GM19438 (cell line): Measurements from ENCODE around the gene ECEL1.

ENCODE experiments used
- ATAC-seq: cut with Tn5 transposase; IDR thresholded peaks from one replicate; pipeline ENCODE4 v1.9.1; 2021; ENCODE audit warnings: low read depth; ENCODE audit not compliant: unreplicated experiment

Gene ECEL1

GRCh38 chr2:232485348-232485756, 2.3 kb downstream of the ECEL1 start:
- ATAC-seq, result no peak

- ATAC-seq, result no peak
Measured at GRCh38 chr2:232484628-232485347, 2.8 kb downstream of the ECEL1 start.

GRCh38 chr2:232483923-232484627, 3.6 kb downstream of the ECEL1 start:
- ATAC-seq, result no peak

- ATAC-seq, result no peak
Measured at GRCh38 chr2:232483311-232483922, 4.2 kb downstream of the ECEL1 start.

GRCh38 chr2:232482301-232483238, 5.1 kb downstream of the ECEL1 start:
- ATAC-seq, result no peak

GRCh38 chr2:232481322-232482140, 6.1 kb downstream of the ECEL1 start:
- no peak for ATAC-seq

- no peak for ATAC-seq
Measured at GRCh38 chr2:232480201-232481190, 7.1 kb downstream of the ECEL1 start.

GRCh38 chr2:232479341-232480200, 8.1 kb downstream of the ECEL1 start:
- ATAC-seq, result no peak

GRCh38 chr2:232478571-232479340, 8.9 kb downstream of the ECEL1 start:
- ATAC-seq, result no peak

- ATAC-seq, result no peak
Measured at GRCh38 chr2:232477751-232478510, 9.7 kb downstream of the ECEL1 start.

GRCh38 chr2:232476791-232477190, 10.8 kb downstream of the ECEL1 start:
- ATAC-seq, result no peak

- no peak for ATAC-seq
Measured at GRCh38 chr2:232476045-232476444, 11.6 kb downstream of the ECEL1 start.

GRCh38 chr2:232473467-232473890, 14.2 kb downstream of the ECEL1 start:
- ATAC-seq, result no peak

- ATAC-seq, result no peak
Measured at GRCh38 chr2:232466221-232466620, 21.4 kb downstream of the ECEL1 start.

GRCh38 chr2:232465061-232465460, 22.6 kb downstream of the ECEL1 start:
- no peak for ATAC-seq

- ATAC-seq, result no peak
Measured at GRCh38 chr2:232464544-232464885, 23.1 kb downstream of the ECEL1 start.
